Endothelial cell of hepatic sinusoid (primary cell): ENCODE measurements around the gene SLC38A9.
"Not testable (repeated sequence)": the region's sequence is repeated elsewhere in the genome, so short reads cannot be mapped to it uniquely, and the experiment has no call there.

Experiments used
- in situ Hi-C: cut with HindIII; loops from 2 replicates; pipeline ENCODE4 v1.10.0; 2017; ENCODE audit warnings: low sequenced_read_pairs

Gene SLC38A9, protein sequence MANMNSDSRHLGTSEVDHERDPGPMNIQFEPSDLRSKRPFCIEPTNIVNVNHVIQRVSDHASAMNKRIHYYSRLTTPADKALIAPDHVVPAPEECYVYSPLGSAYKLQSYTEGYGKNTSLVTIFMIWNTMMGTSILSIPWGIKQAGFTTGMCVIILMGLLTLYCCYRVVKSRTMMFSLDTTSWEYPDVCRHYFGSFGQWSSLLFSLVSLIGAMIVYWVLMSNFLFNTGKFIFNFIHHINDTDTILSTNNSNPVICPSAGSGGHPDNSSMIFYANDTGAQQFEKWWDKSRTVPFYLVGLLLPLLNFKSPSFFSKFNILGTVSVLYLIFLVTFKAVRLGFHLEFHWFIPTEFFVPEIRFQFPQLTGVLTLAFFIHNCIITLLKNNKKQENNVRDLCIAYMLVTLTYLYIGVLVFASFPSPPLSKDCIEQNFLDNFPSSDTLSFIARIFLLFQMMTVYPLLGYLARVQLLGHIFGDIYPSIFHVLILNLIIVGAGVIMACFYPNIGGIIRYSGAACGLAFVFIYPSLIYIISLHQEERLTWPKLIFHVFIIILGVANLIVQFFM

DNA sequence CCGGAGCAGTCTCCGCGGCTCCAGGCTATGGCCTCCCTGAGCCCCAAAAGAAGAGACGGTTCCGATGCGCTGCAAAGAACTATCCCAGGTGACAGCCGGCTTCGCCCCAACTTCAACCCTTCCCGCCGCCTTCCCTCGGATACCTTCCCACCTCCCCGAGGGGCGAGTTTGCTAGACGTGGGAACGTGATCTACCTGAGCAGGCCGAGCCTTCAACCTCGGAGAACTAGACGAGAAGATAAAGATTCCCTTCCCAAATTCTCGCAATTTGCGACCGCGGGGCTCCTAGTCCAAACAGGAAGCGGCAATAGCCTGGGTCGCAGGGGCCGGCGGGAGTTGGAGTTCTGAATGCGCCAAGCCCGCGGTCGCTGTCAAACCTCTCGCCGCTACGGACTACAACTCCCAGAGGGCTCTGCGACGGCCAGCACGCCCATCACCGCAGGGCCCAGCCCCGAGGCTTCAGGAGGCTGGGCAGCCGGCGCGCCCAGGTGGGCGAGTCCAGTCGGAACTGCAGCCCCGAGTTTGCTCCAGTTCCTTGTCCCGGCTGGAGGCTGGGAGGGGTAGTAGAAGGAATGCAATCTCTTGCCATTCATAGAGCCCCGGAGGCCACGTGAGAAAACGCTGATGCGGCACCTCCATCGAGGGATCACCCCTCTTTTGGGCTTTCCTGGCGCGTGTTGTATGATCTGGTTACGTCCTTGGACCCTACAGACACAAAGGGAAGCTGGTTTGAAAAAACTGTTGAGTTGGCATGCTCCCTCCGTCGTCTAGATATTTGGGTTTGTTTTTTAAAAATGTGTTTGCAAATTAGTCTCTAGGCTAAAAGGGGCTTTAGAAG is at the start of gene SLC38A9:
Gene SLC38A9, minus strand, starts transcription at position 302 of the 837 bp plus-strand sequence. CDS start 14,366 bp downstream, outside the sequence.
- in situ Hi-C loops = no loop called here

DNA sequence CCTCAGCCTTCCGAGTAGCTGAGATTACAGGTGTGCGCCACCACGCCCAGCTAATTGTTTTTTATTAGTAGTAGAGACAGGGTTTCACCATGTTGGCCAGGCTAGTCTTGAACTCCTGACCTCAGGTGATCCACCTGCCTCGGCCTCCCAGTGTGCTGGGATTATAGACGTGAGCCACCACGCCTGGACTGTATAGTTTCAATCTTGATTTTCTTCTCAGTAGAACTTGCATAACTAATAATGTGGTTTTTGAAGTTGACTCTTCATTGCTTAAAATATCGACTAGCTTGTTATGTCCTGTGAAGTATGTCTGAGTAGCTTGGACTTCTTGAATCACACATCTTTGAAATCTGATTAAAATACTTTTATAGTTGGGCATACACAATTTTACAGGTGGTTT is 49.6 kb upstream of the SLC38A9 start:
- in situ Hi-C loops = not testable (repeated sequence)

DNA sequence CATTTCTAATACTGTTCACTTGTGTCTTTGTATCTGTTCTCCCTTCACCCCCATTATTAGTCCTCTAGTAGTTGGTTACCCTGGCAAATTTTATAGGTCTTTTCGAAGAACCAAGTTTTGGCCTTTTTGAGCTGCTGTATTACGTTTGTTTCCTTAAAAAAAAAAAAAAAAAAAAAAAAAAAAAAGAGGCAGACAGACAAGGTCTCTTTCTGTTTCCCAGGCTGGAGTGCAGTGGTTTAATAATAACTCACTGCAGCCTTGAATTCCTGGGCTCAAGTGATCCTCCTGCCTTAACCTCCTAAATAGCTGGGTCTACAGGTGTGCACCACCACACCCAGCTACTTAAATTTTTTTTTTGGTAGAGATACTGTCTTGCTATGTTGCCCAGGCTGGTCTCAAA is 46.6 kb upstream of the SLC38A9 start:
- in situ Hi-C loops = no loop called here

DNA sequence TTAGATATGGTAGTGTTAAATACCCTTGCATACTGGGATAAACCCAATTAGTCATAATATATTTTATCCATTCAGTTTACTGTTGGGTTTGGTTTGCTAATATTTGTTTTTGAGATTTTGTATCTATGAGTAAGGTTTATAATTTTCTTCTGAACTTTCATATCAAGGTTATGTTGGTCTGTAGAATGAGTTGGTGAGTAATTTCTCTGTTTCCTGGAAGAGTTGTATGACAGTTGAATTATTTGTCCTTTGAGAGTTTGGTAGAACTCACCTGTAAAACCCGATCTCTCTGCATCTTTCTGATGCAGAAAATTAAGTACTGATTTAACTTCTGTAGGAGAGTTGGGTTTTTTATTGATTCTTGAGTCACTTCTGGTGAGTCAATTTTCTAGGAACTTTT is 46.1 kb upstream of the SLC38A9 start:
- in situ Hi-C loops = no loop called here

DNA sequence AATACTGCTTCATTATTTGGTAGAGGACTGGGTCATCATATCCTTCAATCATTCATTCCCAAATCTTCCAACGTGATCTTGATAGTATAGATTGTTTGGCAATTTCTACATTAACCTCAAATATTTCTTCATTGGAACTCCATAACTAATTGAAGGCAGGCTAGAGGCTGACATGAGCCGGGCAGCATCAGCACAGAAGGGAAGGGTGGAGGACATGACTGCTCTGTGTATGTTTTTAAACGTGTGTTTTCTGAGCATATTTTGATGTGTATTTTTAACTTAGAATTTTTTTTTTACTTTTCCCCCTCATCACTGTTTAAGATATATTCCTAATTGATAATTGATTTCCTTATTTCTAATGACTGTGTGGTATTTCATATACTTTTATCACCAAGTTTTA is 38.4 kb upstream of the SLC38A9 start:
- in situ Hi-C loops = no loop called here

DNA sequence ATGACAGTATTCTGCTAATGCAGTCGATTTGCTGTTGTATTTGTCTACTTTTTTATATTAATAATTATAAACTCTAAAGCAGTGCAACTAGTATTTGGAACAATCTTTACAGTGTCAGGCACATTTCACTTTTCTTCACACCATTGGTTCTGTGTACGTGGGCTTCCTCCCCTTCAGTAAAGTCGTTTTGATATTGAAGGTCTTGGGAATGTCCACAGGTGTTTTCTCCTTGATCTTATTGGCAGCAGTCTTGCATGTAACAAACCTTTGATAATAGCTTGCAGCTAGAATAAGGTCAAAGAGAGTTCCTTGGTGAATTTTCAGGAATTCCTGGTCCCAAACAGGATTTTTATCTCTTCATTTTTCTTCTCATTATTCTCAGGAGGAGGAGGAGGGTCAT is 37.9 kb upstream of the SLC38A9 start:
- in situ Hi-C loops = no loop called here

DNA sequence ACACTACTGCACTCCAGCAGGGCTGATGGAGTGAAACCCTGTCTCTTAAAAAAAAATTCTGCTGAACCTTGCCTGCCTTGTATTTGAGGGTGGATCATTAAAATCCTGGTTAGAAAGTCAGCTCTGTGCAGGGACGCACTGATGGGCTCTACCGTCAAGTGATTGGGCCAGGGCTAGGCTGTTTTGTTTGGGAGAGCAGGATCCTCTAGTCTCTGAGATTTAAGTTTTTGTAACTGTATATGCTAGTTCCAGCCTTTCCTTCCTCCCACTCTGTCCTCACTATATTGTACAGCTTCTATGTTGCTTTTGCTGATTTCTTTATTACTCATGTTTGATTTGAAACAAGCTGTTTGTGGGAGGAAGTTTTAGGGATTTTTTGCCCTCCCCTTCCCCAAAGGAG is 37.3 kb upstream of the SLC38A9 start:
- in situ Hi-C loops = no loop called here

DNA sequence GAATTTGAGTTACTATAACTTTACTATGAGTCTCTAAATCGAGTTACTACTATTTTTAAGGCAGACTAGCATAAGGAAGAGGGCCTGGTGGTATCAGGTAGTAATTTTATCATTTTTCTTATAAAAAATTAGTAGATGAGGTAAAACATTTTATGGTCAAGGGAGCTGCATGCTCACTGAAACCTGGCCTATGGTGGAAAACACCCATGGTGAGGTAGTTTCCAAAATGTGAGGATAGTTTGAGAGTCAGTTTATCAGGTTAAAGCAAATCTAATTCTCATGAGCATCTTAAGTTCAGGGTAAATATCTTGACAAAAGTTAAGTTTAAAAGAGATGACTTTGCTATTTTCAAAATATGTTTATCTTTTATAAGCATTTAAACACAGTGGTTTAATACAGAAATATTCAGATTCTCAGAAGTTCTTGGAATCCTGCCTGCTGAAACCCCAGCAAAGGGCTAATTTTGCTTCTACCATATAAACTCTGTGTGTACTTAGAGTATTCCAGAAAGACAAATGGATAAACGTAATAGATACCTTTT is 35.7 kb upstream of the SLC38A9 start:
- in situ Hi-C loops = no loop called here

DNA sequence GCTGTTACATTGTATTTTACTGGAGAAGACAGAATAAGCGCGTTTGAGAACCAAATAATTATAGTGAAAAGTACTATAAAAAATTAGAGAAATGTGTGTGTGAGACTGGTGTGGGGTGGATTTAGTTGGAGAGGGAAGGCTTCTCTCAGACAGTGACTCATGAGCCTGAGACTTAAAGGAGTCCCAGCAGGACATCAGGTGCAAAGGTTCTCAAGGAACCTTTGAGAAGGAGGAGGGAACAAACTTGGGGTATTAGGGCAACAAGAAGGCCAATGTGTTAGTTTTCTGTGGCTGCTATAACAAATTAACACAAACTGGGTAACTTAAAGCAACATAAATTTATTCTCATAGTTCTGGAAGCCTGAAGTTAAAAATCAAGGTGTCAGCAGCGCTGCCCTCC is 30.7 kb upstream of the SLC38A9 start:
- in situ Hi-C loops = no loop called here

DNA sequence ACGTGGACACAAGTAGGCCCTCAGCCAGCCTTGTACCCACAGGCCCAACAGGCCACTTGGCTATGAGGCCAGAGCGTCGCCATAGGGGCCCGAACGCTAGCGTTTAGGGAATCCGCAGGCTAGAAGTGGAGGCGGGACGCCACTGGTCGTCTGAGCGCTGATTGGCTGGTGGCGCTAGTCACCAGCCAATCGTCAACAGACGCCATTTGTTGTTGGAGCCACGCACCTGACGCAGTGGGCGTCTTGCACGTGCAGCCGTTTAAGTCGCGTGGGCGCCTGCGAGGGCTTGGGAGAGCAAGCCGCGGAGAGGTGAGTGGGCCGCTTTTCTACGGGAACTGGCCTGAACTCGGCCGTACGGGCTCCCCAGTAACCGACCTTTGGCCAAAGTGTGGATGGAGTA is 25.7 kb upstream of the SLC38A9 start, which contains the start of gene DDX4:
Gene DDX4, plus strand, starts transcription at position 269 of the 400 bp plus-strand sequence. CDS start 903 bp downstream, outside the sequence.
- in situ Hi-C loops = no loop called here

DNA sequence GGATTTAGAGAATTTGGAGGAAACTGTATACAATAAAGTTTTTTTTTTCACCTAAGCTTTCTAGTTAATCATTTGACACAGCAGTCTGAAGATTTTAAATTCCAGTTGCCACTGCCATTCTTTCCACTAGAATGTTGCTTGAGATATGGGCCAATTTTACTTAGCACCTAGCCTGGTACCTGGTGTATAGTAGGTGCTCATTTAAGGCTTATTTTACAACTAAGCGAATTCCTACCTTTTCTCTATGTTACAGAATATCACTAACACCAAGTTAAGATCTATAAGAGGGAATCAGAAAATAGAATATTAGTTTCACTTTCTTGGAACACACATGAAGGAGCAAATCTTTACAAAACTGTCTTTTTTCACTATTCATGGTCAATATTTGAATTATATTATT is 22.5 kb upstream of the SLC38A9 start:
- in situ Hi-C loops = no loop called here

DNA sequence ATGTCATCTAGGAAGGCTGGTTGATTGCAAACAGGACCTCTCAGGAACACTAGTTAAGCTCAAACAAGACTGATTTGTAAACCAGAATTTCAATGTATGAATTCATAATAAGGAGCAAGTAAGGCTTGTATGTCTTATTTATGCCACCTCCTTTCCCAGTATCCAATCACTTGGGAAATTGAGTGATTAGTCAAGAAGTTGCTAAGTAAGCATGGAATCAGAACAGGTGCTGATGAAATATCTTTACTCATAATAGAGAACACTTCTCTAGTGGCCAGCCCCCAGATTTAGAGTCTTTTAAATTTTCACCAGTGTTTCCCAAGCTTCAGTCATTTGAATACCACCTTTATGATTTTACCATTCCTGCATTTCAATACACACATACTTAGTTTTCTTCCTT is 20.5 kb upstream of the SLC38A9 start:
- in situ Hi-C loops = no loop called here

DNA sequence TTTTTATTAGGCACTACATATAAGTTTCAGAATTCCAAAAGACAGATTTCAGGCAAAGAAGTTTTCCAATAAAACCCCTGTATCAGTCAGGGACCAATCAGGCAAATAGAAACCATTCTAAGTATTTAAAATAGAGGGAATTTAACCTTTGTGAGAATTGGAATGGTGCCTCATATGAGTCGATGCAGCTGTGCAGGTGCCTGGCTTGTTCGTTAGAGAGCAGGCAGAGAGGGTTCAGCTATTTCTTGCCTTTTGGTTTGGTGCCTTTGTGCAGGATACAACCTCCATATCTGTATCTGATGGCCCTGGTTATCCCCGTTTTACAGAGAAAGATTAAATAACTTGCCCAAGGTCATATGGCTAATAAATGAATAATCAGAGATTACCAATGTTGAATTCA is 19.7 kb upstream of the SLC38A9 start:
- in situ Hi-C loops = no loop called here

DNA sequence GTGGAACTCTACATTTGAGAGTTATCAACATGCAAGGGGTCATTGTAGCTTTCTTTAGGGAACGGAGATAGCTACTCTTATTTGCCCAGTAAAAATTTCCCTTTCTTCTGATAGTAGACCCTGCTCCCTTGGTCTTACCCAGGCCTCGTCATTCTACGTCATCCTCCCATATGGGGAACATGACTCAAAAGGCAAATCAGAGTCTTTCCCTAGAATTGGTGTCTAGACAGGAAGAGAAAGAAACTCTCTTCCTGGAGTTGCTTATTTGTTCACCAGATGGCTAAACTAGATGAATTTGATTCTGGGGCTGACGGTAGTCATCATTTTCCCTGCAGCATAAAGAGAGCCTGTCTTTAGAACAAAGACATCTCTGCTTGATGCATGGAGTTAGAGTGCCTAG is 12.2 kb upstream of the SLC38A9 start:
- in situ Hi-C loops = no loop called here

DNA sequence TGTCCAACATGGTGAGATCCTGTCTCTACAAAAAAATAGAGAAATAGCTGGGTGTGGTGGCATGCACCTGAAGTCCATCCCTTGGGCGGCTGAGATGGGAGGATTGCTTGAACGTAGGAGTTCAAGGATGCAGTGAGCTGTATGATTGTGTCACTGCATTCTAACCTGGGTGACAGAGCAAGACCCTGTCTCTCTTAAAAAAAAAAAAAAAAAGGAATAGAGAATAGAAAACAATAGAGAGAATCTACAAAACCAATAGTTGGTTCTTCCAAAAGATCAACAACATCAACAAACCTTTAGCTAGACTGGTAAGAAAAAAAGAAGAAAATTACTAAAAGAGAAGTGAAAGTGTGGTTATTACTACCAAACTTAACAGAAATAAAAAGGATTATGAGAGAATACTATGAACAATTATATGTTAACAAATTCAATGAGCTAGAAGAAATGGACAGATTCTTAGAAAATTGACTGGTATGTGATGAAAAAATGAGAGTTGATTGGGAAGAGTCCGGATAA is 8.1 kb upstream of the SLC38A9 start:
- in situ Hi-C loops = no loop called here

DNA sequence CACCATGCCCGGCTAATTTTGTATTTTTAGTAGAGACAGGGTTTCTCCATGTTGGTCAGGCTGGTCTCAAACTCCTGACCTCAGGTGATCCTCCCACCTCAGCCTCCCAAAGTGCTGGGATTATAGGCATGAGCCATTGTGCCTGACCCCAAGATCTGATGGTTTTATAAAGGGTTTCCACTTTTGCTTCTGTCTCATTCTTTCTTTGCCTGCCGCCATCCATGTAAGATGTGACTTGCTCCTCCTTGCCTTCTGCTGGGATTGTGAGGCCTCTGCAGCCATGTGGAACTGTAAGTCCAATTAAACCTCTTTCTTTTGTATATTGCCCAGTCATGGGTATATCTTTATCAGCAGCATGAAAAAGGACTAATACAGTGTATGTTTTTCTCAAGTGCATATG is 6.9 kb upstream of the SLC38A9 start:
- in situ Hi-C loops = not testable (repeated sequence)

DNA sequence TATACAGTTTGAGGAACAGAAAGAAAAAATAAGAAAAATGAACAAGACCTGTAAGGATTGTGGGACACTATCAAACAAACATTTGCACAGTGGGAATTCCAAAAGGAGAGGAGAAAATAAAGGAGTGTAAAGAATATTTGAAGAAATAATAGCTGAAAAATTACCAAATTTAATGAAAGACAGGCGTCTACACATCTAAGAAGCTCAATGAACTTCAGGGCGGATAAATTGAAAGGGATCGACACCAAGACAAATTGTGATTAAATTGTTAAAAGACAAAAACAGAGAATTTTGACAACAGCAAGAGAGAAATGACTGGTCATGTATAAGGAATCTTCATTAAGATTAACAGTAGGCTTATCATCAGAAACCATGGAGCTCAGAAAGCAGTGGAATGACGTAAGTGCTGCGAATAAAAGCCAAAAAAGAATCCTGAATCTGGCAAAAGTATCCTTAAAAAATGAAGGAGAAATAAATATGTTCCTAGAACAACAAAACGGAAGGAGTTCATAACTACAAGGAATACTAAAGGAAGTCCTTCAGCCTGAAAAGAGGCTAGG is 3.5 kb upstream of the SLC38A9 start:
- in situ Hi-C loops = no loop called here

DNA sequence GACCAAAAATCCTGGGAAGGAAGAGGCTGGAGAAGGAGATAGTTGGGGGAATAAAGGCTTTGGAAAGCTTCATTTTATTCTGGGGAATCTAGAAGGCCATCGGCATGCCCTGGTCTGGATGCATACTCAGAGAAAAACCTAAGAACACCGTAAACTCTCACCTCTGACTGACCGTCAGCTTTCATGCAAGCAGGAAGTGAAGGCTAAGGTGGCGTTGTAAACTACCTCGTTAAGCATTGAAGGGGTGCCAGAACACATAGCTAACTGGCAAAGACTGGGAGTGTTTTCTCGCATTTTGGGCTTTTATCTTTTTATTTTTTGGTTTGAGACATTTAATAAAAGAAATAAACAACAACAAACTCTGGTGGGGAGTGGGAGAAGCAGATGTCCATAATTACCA is 2.6 kb upstream of the SLC38A9 start:
- in situ Hi-C loops = no loop called here

DNA sequence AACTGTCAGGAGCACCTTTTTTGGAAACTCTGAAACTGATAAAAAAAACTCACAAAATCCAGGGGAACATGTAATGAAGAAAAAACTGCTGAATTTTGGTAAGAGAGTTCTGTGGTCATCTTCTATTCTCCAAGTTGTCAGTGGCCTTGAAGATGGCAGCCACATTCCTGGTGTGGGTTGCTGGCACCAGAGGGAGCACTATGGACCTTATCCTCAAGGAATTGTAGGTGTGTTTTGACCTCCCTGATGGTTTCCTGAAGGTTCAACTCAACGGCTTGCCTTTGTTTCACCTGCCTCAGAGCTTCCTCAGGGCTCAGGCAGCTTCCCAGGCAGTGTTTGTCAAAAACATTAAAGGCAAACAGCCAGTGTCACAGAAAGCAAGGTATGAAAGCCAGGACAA is 2.2 kb upstream of the SLC38A9 start:
- in situ Hi-C loops = no loop called here

DNA sequence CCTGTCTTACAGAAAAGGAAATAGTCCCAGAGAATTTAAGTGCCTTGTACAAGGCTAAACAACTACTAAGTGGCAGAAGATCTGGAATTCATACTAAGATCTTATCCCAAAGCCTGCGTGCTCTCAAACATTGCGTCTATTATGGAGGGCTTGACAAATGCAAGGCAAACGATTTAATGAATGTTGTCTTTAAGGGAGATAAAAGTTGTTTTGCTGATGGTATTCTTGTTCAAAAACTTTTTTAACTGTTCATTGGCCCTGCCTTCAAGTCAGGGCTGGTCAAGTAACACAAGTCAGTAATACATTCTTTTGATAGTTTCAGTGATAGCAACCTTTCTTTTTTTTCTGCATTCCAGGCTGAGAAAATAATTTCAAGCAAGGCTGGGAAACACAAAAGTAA is 1.7 kb upstream of the SLC38A9 start:
- in situ Hi-C loops = no loop called here

DNA sequence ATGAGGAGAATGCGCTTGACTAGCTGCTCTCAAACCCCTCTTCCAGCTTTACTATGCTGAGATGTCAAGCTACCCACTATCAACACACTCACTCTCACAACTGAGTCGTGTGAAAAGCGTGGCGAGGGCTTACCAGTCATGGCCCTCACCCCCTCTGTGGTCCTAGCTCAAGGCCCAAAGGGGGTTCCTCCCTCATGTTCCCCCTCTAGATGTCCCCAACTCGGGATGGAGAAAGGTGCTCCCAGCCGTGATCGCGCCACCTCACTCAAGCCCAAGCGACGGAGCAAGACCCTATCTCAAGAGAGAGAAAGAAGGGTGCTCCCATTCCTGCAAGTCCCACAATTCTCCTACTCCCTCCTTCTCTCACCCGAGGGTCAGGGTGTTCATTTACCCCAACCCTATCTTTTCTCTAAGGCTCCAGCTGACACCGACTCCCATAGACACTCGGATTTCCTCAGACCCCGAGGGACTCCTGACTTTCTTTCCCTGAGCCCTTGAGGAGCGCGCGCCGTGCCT is 559 bp downstream of the SLC38A9 start:
- in situ Hi-C loops = no loop called here
